ENCODE data around the gene DOCK4. TPM values are rescaled to one million over a fixed set of nuclear protein-coding genes. Genes with fewer than 3 reads are reported as not detected.

DOCK4 gene
- total RNA-seq, 1 experiment from 2014 or later = 4.9 TPM

- H3K4me1 Mint-ChIP-seq = no peaks in the 10 kb centered on the region
- H3K18ac ChIP-seq (ENCODE audit: insufficient read length, low read depth, low read length) = no peak overlapping the region
- no peaks in the 10 kb centered on the region for H3K23me2 ChIP-seq (ENCODE audit: insufficient read length, low read depth, low read length, poor library complexity, severe bottlenecking)
Measured at GRCh38 chr7:112012242-112012641, 194.0 kb downstream of the DOCK4 start.

More at GRCh38 chr7:112012242-112012641, 194.0 kb downstream of the DOCK4 start:
- Histone ChIP-seq H4K91ac (ENCODE audit: insufficient read length, low read depth, low read length) (no peak overlapping the region), H3K9ac (ENCODE audit: extremely low read depth, insufficient read length, low read length) (no peak overlapping the region), H3K14ac (ENCODE audit: insufficient read depth, low read length) (no peak overlapping the region), H3K4ac (ENCODE audit: low read depth, low read length) (no peak overlapping the region), H2BK12ac (ENCODE audit: insufficient read length, low read depth, low read length) (no peak overlapping the region), H3K23ac (ENCODE audit: insufficient read length, low read depth, low read length) (no peak overlapping the region), H3K9me3 (ENCODE audit: control insufficient read depth, low read depth, low read length) (no peaks in the 10 kb centered on the region), H3K4me1 (ENCODE audit: insufficient read depth, low read length) (0 out of 2 replicates have a peak, but pooled peaks cover 2% of the 10 kb centered on the region), H2BK15ac (ENCODE audit: low read depth, low read length) (no peak overlapping the region), H3K27ac (ENCODE audit: insufficient read length, low read depth, low read length) (no peak overlapping the region), H2BK20ac (ENCODE audit: low read depth, low read length, poor library complexity, severe bottlenecking) (no peak overlapping the region), H3K79me1 (ENCODE audit: insufficient read depth, low read depth, low read length, poor library complexity, severe bottlenecking) (no peaks in the 10 kb centered on the region), H4K5ac (ENCODE audit: insufficient read length, low read depth, low read length) (no peak overlapping the region), H2BK5ac (ENCODE audit: insufficient read length, low read length) (no peak overlapping the region), H4K20me1 (ENCODE audit: control insufficient read depth, insufficient read depth, insufficient read length) (no peaks in the 10 kb centered on the region), H3K4me2 (ENCODE audit: insufficient read depth, insufficient read length, low read length) (no peak overlapping the region), H3K56ac (ENCODE audit: insufficient read length, low read depth, low read length) (no peak overlapping the region), H2AFZ (ENCODE audit: low read length) (no peak overlapping the region), H3K79me2 (ENCODE audit: insufficient read depth, low read length) (no peaks in the 10 kb centered on the region; the same call in 1 of the 2 replicates), H3K27me3 (ENCODE audit: insufficient read depth, low read length) (no peaks in the 10 kb centered on the region), H2AK5ac (ENCODE audit: insufficient read length, low read length) (no peak overlapping the region), H4K8ac (replicated peaks; ENCODE audit: insufficient read length, low read depth, low read length) (no peak overlapping the region), H3T11ph (ENCODE audit: low read length) (no peak overlapping the region), H2BK120ac (ENCODE audit: low read depth, low read length, poor library complexity, severe bottlenecking) (no peak overlapping the region)
- H3K9me3 Mint-ChIP-seq = no peaks in the 10 kb centered on the region
- no peak overlapping the region for H3K4me3 Mint-ChIP-seq
- peaks cover 0 to 2% (median 0%) of the 10 kb centered on the region in 3 experiments; a peak in 1 of 7 replicates for H3K36me3 Mint-ChIP-seq (ENCODE audit: insufficient read depth in 1 of 3, low read depth in 3 of 3)
- no peak for DNase-seq
- no CpG with 5 or more reads among the region's 5 CpGs for WGBS (ENCODE audit: extremely low coverage, insufficient read length, low lambda C conversion rate)
- TF ChIP-seq, protein P1, sequence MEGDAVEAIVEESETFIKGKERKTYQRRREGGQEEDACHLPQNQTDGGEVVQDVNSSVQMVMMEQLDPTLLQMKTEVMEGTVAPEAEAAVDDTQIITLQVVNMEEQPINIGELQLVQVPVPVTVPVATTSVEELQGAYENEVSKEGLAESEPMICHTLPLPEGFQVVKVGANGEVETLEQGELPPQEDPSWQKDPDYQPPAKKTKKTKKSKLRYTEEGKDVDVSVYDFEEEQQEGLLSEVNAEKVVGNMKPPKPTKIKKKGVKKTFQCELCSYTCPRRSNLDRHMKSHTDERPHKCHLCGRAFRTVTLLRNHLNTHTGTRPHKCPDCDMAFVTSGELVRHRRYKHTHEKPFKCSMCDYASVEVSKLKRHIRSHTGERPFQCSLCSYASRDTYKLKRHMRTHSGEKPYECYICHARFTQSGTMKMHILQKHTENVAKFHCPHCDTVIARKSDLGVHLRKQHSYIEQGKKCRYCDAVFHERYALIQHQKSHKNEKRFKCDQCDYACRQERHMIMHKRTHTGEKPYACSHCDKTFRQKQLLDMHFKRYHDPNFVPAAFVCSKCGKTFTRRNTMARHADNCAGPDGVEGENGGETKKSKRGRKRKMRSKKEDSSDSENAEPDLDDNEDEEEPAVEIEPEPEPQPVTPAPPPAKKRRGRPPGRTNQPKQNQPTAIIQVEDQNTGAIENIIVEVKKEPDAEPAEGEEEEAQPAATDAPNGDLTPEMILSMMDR (conservative IDR thresholded peaks at IDR 0.05) = no peak
- H3K27me3 Mint-ChIP-seq (ENCODE audit: low read depth) = no peaks in the 10 kb centered on the region
- no peak overlapping the region for H3K27ac Mint-ChIP-seq
